Pons (tissue), 1 donor: ENCODE data around the gene FBXW12.

Experiments used
- DNase-seq: peaks from one replicate; pipeline ENCODE4 v3.0.0-alpha.2; 2016; ENCODE audit warnings: low spot score

Gene FBXW12

GRCh38 chr3:48422272-48422671 lies 50.3 kb downstream of the FBXW12 start:
- DNase-seq: no peak

- DNase-seq: no peak
Measured at GRCh38 chr3:48422681-48423080, 50.7 kb downstream of the FBXW12 start.

GRCh38 chr3:48423241-48423882 lies 51.3 kb downstream of the FBXW12 start:
- no peak for DNase-seq

GRCh38 chr3:48423883-48424695 lies 52.1 kb downstream of the FBXW12 start:
- no peak for DNase-seq

GRCh38 chr3:48425281-48425812 lies 53.3 kb downstream of the FBXW12 start:
- no peak for DNase-seq

- DNase-seq: peak; percentile 95
Measured at GRCh38 chr3:48426401-48426909, 54.4 kb downstream of the FBXW12 start.

- DNase-seq: no peak
Measured at GRCh38 chr3:48426944-48427629, 55.1 kb downstream of the FBXW12 start.

GRCh38 chr3:48427630-48427962 lies 55.6 kb downstream of the FBXW12 start:
- DNase-seq: peak; percentile 58

GRCh38 chr3:48428088-48428571 lies 56.1 kb downstream of the FBXW12 start:
- no peak for DNase-seq

GRCh38 chr3:48428572-48429316 lies 56.7 kb downstream of the FBXW12 start:
- DNase-seq: no peak

GRCh38 chr3:48429317-48429959 lies 57.4 kb downstream of the FBXW12 start:
- peak; percentile 67 for DNase-seq

- no peak for DNase-seq
Measured at GRCh38 chr3:48429960-48430707, 58.1 kb downstream of the FBXW12 start, which contains the start of gene PLXNB1. Gene PLXNB1 (minus strand): TSS chr3:48430086. CDS start chr3:48424611, 5,475 bp downstream.

- DNase-seq: no peak
Measured at GRCh38 chr3:48430708-48431101, 58.7 kb downstream of the FBXW12 start.

- no peak for DNase-seq
Measured at GRCh38 chr3:48431224-48432029, 59.4 kb downstream of the FBXW12 start.

- no peak for DNase-seq
Measured at GRCh38 chr3:48432411-48433371, 60.7 kb downstream of the FBXW12 start.

- no peak for DNase-seq
Measured at GRCh38 chr3:48433472-48434118, 61.6 kb downstream of the FBXW12 start.

- DNase-seq: no peak
Measured at GRCh38 chr3:48434591-48435222, 62.7 kb downstream of the FBXW12 start.
